Activated CD8-positive, alpha-beta T cell treated with anti-CD3 and anti-CD28 coated beads for 36 hours (primary cell): ENCODE results near the gene TMEM91. TPM values are rescaled to one million over a fixed set of nuclear protein-coding genes. Genes with fewer than 3 reads are reported as not detected.
A peak's percentile ranks its signal among the peaks of the same experiment; 100 is the strongest.

ENCODE experiments used
- ATAC-seq: fragments of 200-7000 bp; cut with Tn5 transposase; one replicate; pipeline ENCODE4 v1.10.0; 2021; ENCODE audit warnings: mild to moderate bottlenecking, moderate library complexity
- CTCF ChIA-PET: fragments of 350-600 bp; sonication (Branson Sonifier 250); formaldehyde crosslinking; loops from one replicate; lab custom pipeline; 2021; ENCODE audit warnings: antibody characterized with exemption; lab: Charles Lee
- POLR2A ChIA-PET: fragments of 350-600 bp; sonication (Branson Sonifier 250); formaldehyde crosslinking; loops from one replicate; lab custom pipeline; 2021; ENCODE audit warnings: antibody characterized with exemption; lab: Charles Lee
- DNase-seq: peaks from one replicate; pipeline ENCODE4 v3.0.0-alpha.2; 2020
- H3K27ac Mint-ChIP-seq: one replicate; pipeline ENCODE4 v1.8.0; 2021; ENCODE audit warnings: mild to moderate bottlenecking, mixed read lengths
- H3K27me3 Mint-ChIP-seq: one replicate; pipeline ENCODE4 v1.8.0; 2021; ENCODE audit warnings: mixed read lengths
- H3K36me3 Mint-ChIP-seq: one replicate; pipeline ENCODE4 v1.8.0; 2021; ENCODE audit warnings: low read depth, mixed read lengths
- H3K4me1 Mint-ChIP-seq: one replicate; pipeline ENCODE4 v1.8.0; 2021; ENCODE audit warnings: low read depth, mixed read lengths
- H3K4me3 Mint-ChIP-seq: one replicate; pipeline ENCODE4 v1.8.0; 2021; ENCODE audit warnings: mild to moderate bottlenecking, moderate library complexity, mixed read lengths
- H3K9me3 Mint-ChIP-seq: one replicate; pipeline ENCODE4 v1.8.0; 2021; ENCODE audit warnings: mixed read lengths
- CTCF ChIP-seq: fragments of 200-600 bp; IDR thresholded peaks from one replicate; pipeline ENCODE4 v1.8.0; 2022; ENCODE audit warnings: antibody characterized with exemption, mild to moderate bottlenecking
- intact Hi-C: fragments of 100-400 bp; cut with micrococcal nuclease; formaldehyde crosslinking; loops from one replicate; pipeline ENCODE4 v1.10.0; 2022
- total RNA-seq, 2 experiments: library from RNA; stranded (reverse); gene quantifications; one replicate each; pipeline ENCODE4 v1.2.3, GENCODE V29; 2021

The TMEM91 gene
- total RNA-seq, 2 experiments from 2014 or later = 8.9 to 9.1 TPM

- Mint-ChIP-seq H3K27me3 (no peaks in the 10 kb centered on the region), H3K4me1 (peaks cover 65% of the 10 kb centered on the region), H3K9me3 (no peaks in the 10 kb centered on the region), H3K36me3 (peaks cover 54% of the 10 kb centered on the region), H3K4me3 (peak overlapping the region; percentile 65), H3K27ac (peak overlapping the region; percentile 96)
- no peak for DNase-seq
- POLR2A ChIA-PET = interaction anchor here (1.0 to 4.1 kb wide), 4 partner anchors 10 to 26 kb away, joined by 3 to 29 read pairs (median 14); partner anchors contain the start of gene CCDC97
- no peak for TF ChIP-seq CTCF
- no peak for ATAC-seq
- CTCF ChIA-PET = interaction anchor here (1.0 to 1.7 kb wide), 2 partner anchors 20 to 66 kb away, joined by 4 read pairs; no protein-coding TSS in a partner anchor
- intact Hi-C loops = no loop called here
Observed at GRCh38 chr19:41328842-41329225, 47.5 kb upstream of the TMEM91 start.

- Mint-ChIP-seq H3K4me3 (no peak overlapping the region), H3K9me3 (no peaks in the 10 kb centered on the region), H3K27ac (peak overlapping the region; percentile 71), H3K36me3 (peaks cover 56% of the 10 kb centered on the region), H3K4me1 (peaks cover 59% of the 10 kb centered on the region), H3K27me3 (no peaks in the 10 kb centered on the region)
- DNase-seq (no peak), ATAC-seq (no peak)
- intact Hi-C loops = no loop called here
- POLR2A ChIA-PET = no interaction called here
- CTCF ChIA-PET = no interaction called here
- TF ChIP-seq CTCF = no peak
Observed at GRCh38 chr19:41330481-41330880, 45.9 kb upstream of the TMEM91 start.

GRCh38 chr19:41330946-41331678 is 45.2 kb upstream of the TMEM91 start:
- H3K9me3 Mint-ChIP-seq = no peaks in the 10 kb centered on the region
- no peaks in the 10 kb centered on the region for H3K27me3 Mint-ChIP-seq
- no peak overlapping the region for H3K27ac Mint-ChIP-seq
- intact Hi-C loops = no loop called here
- no peak for TF ChIP-seq CTCF
- DNase-seq (no peak), ATAC-seq (no peak)
- peaks cover 55% of the 10 kb centered on the region for H3K36me3 Mint-ChIP-seq
- ChIA-PET CTCF (no interaction called here), POLR2A (no interaction called here)
- peaks cover 57% of the 10 kb centered on the region for H3K4me1 Mint-ChIP-seq
- no peak overlapping the region for H3K4me3 Mint-ChIP-seq

GRCh38 chr19:41332000-41332399 is 44.3 kb upstream of the TMEM91 start:
- no peak for ATAC-seq
- no peak for DNase-seq
- H3K27ac Mint-ChIP-seq = peak overlapping the region; percentile 26
- CTCF ChIA-PET = no interaction called here
- TF ChIP-seq CTCF = no peak
- H3K27me3 Mint-ChIP-seq = no peaks in the 10 kb centered on the region
- H3K4me1 Mint-ChIP-seq = peaks cover 49% of the 10 kb centered on the region
- POLR2A ChIA-PET = interaction anchor here (0.8 to 2.1 kb wide), 2 partner anchors 16 to 96 kb away, joined by 3 to 5 read pairs; no protein-coding TSS in a partner anchor
- intact Hi-C loops = no loop called here
- no peaks in the 10 kb centered on the region for H3K9me3 Mint-ChIP-seq
- peaks cover 49% of the 10 kb centered on the region for H3K36me3 Mint-ChIP-seq
- no peak overlapping the region for H3K4me3 Mint-ChIP-seq

- H3K9me3 Mint-ChIP-seq = no peaks in the 10 kb centered on the region
- peaks cover 48% of the 10 kb centered on the region for H3K4me1 Mint-ChIP-seq
- ATAC-seq = no peak
- H3K36me3 Mint-ChIP-seq = peaks cover 48% of the 10 kb centered on the region
- peak overlapping the region; percentile 26 for H3K27ac Mint-ChIP-seq
- intact Hi-C loops = no loop called here
- DNase-seq = no peak
- no peak overlapping the region for H3K4me3 Mint-ChIP-seq
- ChIA-PET POLR2A (interaction anchor here (0.8 to 2.1 kb wide), 3 partner anchors 16 to 96 kb away, joined by 3 to 5 read pairs (median 3); no protein-coding TSS in a partner anchor), CTCF (no interaction called here)
- TF ChIP-seq CTCF = no peak
- no peaks in the 10 kb centered on the region for H3K27me3 Mint-ChIP-seq
Observed at GRCh38 chr19:41332468-41332867, 43.9 kb upstream of the TMEM91 start.
